Mesenchymal stem cell (in vitro differentiated cells and primary cell): ENCODE data around the gene FERMT2.
A peak's percentile ranks its signal among the peaks of the same experiment; 100 is the strongest.

ENCODE experiments used
- DNase-seq: peaks from one replicate; pipeline ENCODE4 v3.0.0-alpha.2; 2013
- H2AFZ ChIP-seq: one replicate; pipeline ENCODE4 v1.6.1; 2013; ENCODE audit warnings: low read depth, mild to moderate bottlenecking, control low read depth, inconsistent platforms, low read length, moderate library complexity
- H2AK5ac ChIP-seq: 2 replicates; pipeline ENCODE4 v1.6.1; 2013; ENCODE audit warnings: low read length, moderate library complexity, mild to moderate bottlenecking, inconsistent platforms; ENCODE audit not compliant: severe bottlenecking
- H2BK120ac ChIP-seq: one replicate; pipeline ENCODE4 v1.6.1; 2013; ENCODE audit warnings: low read depth, mild to moderate bottlenecking, inconsistent platforms, low read length, moderate library complexity
- H2BK12ac ChIP-seq, 2 experiments: one replicate each; pipeline ENCODE4 v1.6.1; 2013; ENCODE audit warnings: inconsistent platforms in 2 of 2, low read length in 2 of 2, mild to moderate bottlenecking in 2 of 2, moderate library complexity in 2 of 2, control low read depth in 1 of 2
- H2BK15ac ChIP-seq: one replicate; pipeline ENCODE4 v1.6.1; 2013; ENCODE audit warnings: mild to moderate bottlenecking, low read depth, inconsistent platforms; ENCODE audit not compliant: poor library complexity, severe bottlenecking
- H2BK5ac ChIP-seq: 2 replicates; pipeline ENCODE4 v1.6.1; 2013; ENCODE audit warnings: low read depth, mild to moderate bottlenecking, low read length, control low read depth, inconsistent platforms; ENCODE audit not compliant: poor library complexity, severe bottlenecking
- H3K14ac ChIP-seq, 2 experiments: one replicate each; pipeline ENCODE4 v1.6.1; 2013; ENCODE audit warnings: inconsistent platforms in 2 of 2, low read length in 2 of 2, control low read depth in 1 of 2, mild to moderate bottlenecking in 1 of 2, moderate library complexity in 1 of 2
- H3K18ac ChIP-seq, 2 experiments: one replicate each; pipeline ENCODE4 v1.6.1; 2013; ENCODE audit warnings: inconsistent platforms in 2 of 2, low read length in 2 of 2, control low read depth in 1 of 2, low read depth in 1 of 2, mild to moderate bottlenecking in 1 of 2
- H3K23ac ChIP-seq, 2 experiments: one replicate each; pipeline ENCODE4 v1.6.1; 2013; ENCODE audit warnings: inconsistent platforms in 2 of 2, low read length in 2 of 2, mild to moderate bottlenecking in 2 of 2, moderate library complexity in 2 of 2, control low read depth in 1 of 2
- H3K27ac ChIP-seq: 2 replicates; pipeline ENCODE4 v1.5.1; 2013; ENCODE audit warnings: mild to moderate bottlenecking, moderate library complexity, low read length, control low read depth, inconsistent platforms; ENCODE audit not compliant: poor library complexity, severe bottlenecking
- H3K27me3 ChIP-seq, 2 experiments: 2 replicates each; pipeline versions ENCODE4 v1.6.1 to v1.7.0; 2013; ENCODE audit warnings: low read length in 2 of 2, mild to moderate bottlenecking in 2 of 2, moderate library complexity in 2 of 2, control low read depth in 1 of 2, inconsistent platforms in 1 of 2; ENCODE audit not compliant: control insufficient read depth in 1 of 2, insufficient read depth in 1 of 2
- H3K36me3 ChIP-seq, 2 experiments: 2 replicates each; pipeline versions ENCODE4 v1.6.1 to v1.7.0; 2013; ENCODE audit warnings: low read length in 2 of 2, control low read depth in 1 of 2, inconsistent platforms in 1 of 2, low read depth in 1 of 2, mild to moderate bottlenecking in 1 of 2; ENCODE audit not compliant: insufficient read depth in 2 of 2, control insufficient read depth in 1 of 2
- H3K4ac ChIP-seq, 2 experiments: one replicate each; pipeline ENCODE4 v1.6.1; 2013; ENCODE audit warnings: inconsistent platforms in 2 of 2, low read length in 2 of 2, mild to moderate bottlenecking in 2 of 2, moderate library complexity in 2 of 2, control low read depth in 1 of 2, low read depth in 1 of 2
- H3K4me1 ChIP-seq: 2 replicates; pipeline ENCODE4 v1.6.1; 2013; ENCODE audit warnings: low read depth, low read length, control low read depth; ENCODE audit not compliant: control insufficient read depth, insufficient read depth
- H3K4me2 ChIP-seq: 2 replicates; pipeline ENCODE4 v1.6.1; 2013; ENCODE audit warnings: low read length, mild to moderate bottlenecking, inconsistent platforms; ENCODE audit not compliant: poor library complexity, severe bottlenecking
- H3K4me3 ChIP-seq, 2 experiments: 2 replicates each; pipeline versions ENCODE4 v1.5.1 to v1.7.0; 2013; ENCODE audit warnings: low read length in 2 of 2, mild to moderate bottlenecking in 2 of 2, control low read depth in 1 of 2, low read depth in 1 of 2; ENCODE audit not compliant: insufficient read depth in 1 of 2
- H3K79me1 ChIP-seq: replicated peaks from 2 replicates; pipeline ENCODE4 v1.6.1; 2013; ENCODE audit warnings: mild to moderate bottlenecking, control low read depth, low read length, inconsistent platforms; ENCODE audit not compliant: poor library complexity, severe bottlenecking
- H3K9ac ChIP-seq: 2 replicates; pipeline ENCODE4 v1.7.0; 2013; ENCODE audit warnings: mild to moderate bottlenecking, low read length, moderate library complexity
- H3K9me3 ChIP-seq: 2 replicates; pipeline ENCODE4 v1.7.0; 2013; ENCODE audit warnings: mild to moderate bottlenecking, low read length; ENCODE audit not compliant: control insufficient read depth
- H4K8ac ChIP-seq: one replicate; pipeline ENCODE4 v1.6.1; 2013; ENCODE audit warnings: inconsistent platforms, mild to moderate bottlenecking, low read length, moderate library complexity
- H4K91ac ChIP-seq: one replicate; pipeline ENCODE4 v1.6.1; 2013; ENCODE audit warnings: mild to moderate bottlenecking, low read length, inconsistent platforms
- WGBS: methylation state at CpG from one replicate; pipeline ENCODE4 v1.1.7; 2013; ENCODE audit warnings: mixed read lengths; 5-methylcytosine and 5-hydroxymethylcytosine counted together

FERMT2 gene

GRCh38 chr14:52910572-52910971 is 40.3 kb downstream of the FERMT2 start:
- no peak overlapping the region for H3K4me2 ChIP-seq

GRCh38 chr14:52907949-52908348 is 42.9 kb downstream of the FERMT2 start:
- Histone ChIP-seq H3K4me1 (peaks cover 12% of the 10 kb centered on the region), H2BK5ac (no peak overlapping the region), H3K27ac (no peak overlapping the region), H3K9me3 (no peaks in the 10 kb centered on the region), H3K23ac (no peak overlapping the region), H3K4me3 (no peak overlapping the region), H4K8ac (no peak overlapping the region), H3K4me2 (no peak overlapping the region), H2BK12ac (no peak overlapping the region), H3K18ac (no peak overlapping the region), H3K36me3 (peaks cover 12 to 18% of the 10 kb centered on the region in 2 experiments), H2BK120ac (no peak overlapping the region), H3K14ac (no peak overlapping the region), H2AK5ac (no peak overlapping the region), H2AFZ (no peak overlapping the region), H3K4ac (no peak overlapping the region), H4K91ac (no peak overlapping the region), H3K27me3 (no peaks in the 10 kb centered on the region), H3K9ac (no peak overlapping the region), H2BK15ac (no peak overlapping the region), H3K79me1 (peaks cover 14% of the 10 kb centered on the region)
- DNase-seq: no peak
- WGBS: 77% methylated on average over 3 of the region's 5 CpGs

More at GRCh38 chr14:52910572-52910971, 40.3 kb downstream of the FERMT2 start:
- Histone ChIP-seq H3K4me3 (no peak overlapping the region), H3K27ac (no peak overlapping the region), H3K23ac (no peak overlapping the region), H2BK5ac (no peak overlapping the region), H2BK120ac (no peak overlapping the region), H3K4ac (no peak overlapping the region), H4K91ac (no peak overlapping the region), H3K18ac (no peak overlapping the region), H2BK15ac (no peak overlapping the region), H3K9ac (peak overlapping the region; percentile 88), H3K4me1 (peaks cover 5% of the 10 kb centered on the region), H2AK5ac (no peak overlapping the region), H4K8ac (no peak overlapping the region), H3K36me3 (peaks cover 12 to 33% of the 10 kb centered on the region in 2 experiments), H2AFZ (no peak overlapping the region), H3K14ac (no peak overlapping the region), H3K27me3 (no peaks in the 10 kb centered on the region), H3K79me1 (peaks cover 18% of the 10 kb centered on the region), H3K9me3 (no peaks in the 10 kb centered on the region), H2BK12ac (no peak overlapping the region)
- WGBS: no CpG with 5 or more reads among the region's 2 CpGs
- no peak for DNase-seq

GRCh38 chr14:52906141-52906601 is 44.7 kb downstream of the FERMT2 start:
- peak overlapping the region; percentile 0 for H3K4me2 ChIP-seq
- peak overlapping the region in 1 of 2 experiments; percentile 47 for H3K4me3 ChIP-seq
- WGBS: no CpG with 5 or more reads among the region's 3 CpGs
- peaks cover 13% of the 10 kb centered on the region for H3K79me1 ChIP-seq
- H2BK5ac ChIP-seq: peak overlapping the region; percentile 83
- H4K91ac ChIP-seq: no peak overlapping the region
- H3K14ac ChIP-seq: peak overlapping the region in 1 of 2 experiments; percentile 8
- H3K4me1 ChIP-seq: peaks cover 12% of the 10 kb centered on the region
- no peaks in the 10 kb centered on the region for H3K9me3 ChIP-seq
- H3K9ac ChIP-seq: peak overlapping the region; percentile 78
- no peak overlapping the region for H3K23ac ChIP-seq
- peak overlapping the region; percentile 80 for H2BK15ac ChIP-seq
- peaks cover 15 to 25% of the 10 kb centered on the region in 2 experiments for H3K36me3 ChIP-seq
- no peaks in the 10 kb centered on the region for H3K27me3 ChIP-seq
- H3K27ac ChIP-seq: peak overlapping the region; percentile 85
- H2AFZ ChIP-seq: no peak overlapping the region
- DNase-seq: peak; percentile 87
- peak overlapping the region in 1 of 2 experiments; percentile 87 for H3K4ac ChIP-seq
- peak overlapping the region in 1 of 2 experiments; percentile 66 for H2BK12ac ChIP-seq
- H3K18ac ChIP-seq: peak overlapping the region in 1 of 2 experiments; percentile 75
- peak overlapping the region; percentile 82 for H4K8ac ChIP-seq
- H2AK5ac ChIP-seq: peak overlapping the region; percentile 25
- H2BK120ac ChIP-seq: no peak overlapping the region

- peaks cover 4% of the 10 kb centered on the region for H3K79me1 ChIP-seq
- no peaks in the 10 kb centered on the region for H3K9me3 ChIP-seq
- H4K91ac ChIP-seq: no peak overlapping the region
- H3K4me1 ChIP-seq: peaks cover 12% of the 10 kb centered on the region
- no peak overlapping the region for H3K14ac ChIP-seq
- no peaks in the 10 kb centered on the region for H3K27me3 ChIP-seq
- H2BK15ac ChIP-seq: no peak overlapping the region
- H2BK120ac ChIP-seq: no peak overlapping the region
- H3K36me3 ChIP-seq: peaks cover 8 to 31% of the 10 kb centered on the region in 2 experiments
- WGBS: 42% methylated on average over 2 of the region's 2 CpGs
- peak overlapping the region; percentile 47 for H3K27ac ChIP-seq
- no peak overlapping the region for H2BK12ac ChIP-seq
- DNase-seq: peak; percentile 69
- no peak overlapping the region for H2AK5ac ChIP-seq
- no peak overlapping the region for H4K8ac ChIP-seq
- H3K18ac ChIP-seq: peak overlapping the region in 1 of 2 experiments; percentile 21
- no peak overlapping the region for H3K4me2 ChIP-seq
- H3K4me3 ChIP-seq: no peak overlapping the region
- H2AFZ ChIP-seq: no peak overlapping the region
- peak overlapping the region; percentile 62 for H3K9ac ChIP-seq
- no peak overlapping the region for H3K4ac ChIP-seq
- no peak overlapping the region for H3K23ac ChIP-seq
- no peak overlapping the region for H2BK5ac ChIP-seq
These were observed 47.8 kb downstream of the FERMT2 start for GRCh38 chr14:52902971-52903619.
